ENCODE results near the gene AKAP9. TPM values are rescaled to one million over a fixed set of nuclear protein-coding genes. Genes with fewer than 3 reads are reported as not detected.
"Not testable (repeated sequence)": the region's sequence is repeated elsewhere in the genome, so short reads cannot be mapped to it uniquely, and the experiment has no call there.

Gene AKAP9
- total RNA-seq (ENCODE audit: unreplicated experiment), result 37.6 TPM
- long read RNA-seq, transcript AKAP9-205 (7 exons, 1,356 nt), result major isoform, 5 of 16 reads
- long read RNA-seq, partial matches to known transcripts, result 8 of 16 reads
- long read RNA-seq, other reads (novel, unspliced or antisense), result 3 of 16 reads

DNA sequence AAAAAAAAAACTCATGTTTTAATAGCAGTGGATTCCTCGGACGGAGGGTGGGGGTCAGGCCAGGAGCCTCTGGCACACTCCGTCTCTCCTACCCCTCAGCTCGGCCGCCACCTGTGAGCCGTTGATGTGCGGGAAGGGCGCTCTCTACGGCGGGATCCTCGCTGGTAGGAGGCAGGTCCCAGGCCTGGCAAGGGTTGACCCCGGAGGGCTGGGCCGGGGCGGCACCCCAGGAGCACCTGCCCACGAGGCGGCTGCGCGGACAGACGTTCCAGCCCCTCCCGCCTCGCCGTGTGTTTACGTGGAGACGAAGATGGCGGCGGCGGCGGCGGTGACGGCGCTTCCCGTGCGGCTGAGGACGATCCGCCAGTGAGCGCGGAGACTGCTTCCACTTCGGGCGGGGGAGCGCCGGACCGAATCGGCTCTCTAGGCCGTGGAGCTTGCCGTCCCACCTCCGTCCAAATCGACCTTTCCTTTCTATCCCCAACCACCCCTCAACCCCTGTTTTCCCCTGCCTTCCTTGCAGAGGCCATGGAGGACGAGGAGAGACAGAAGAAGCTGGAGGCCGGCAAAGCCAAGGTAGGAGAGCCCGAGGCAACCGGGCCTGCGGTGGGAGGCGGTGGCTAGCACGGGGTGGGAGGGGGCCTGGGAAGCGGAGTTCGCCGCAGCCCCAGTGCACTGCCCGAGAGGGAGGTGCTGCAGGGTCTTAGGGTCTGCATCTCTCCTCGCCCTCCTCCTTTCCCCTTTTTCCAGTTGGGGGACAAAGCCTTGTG is at the start of gene AKAP9:
Gene AKAP9, plus strand, starts transcription at position 291 of the 770 bp plus-strand sequence. Its CDS starts 238 bp downstream, at position 529.
- Mint-ChIP-seq H3K4me1 (ENCODE audit: unreplicated experiment) (peaks cover 15% of the 10 kb centered on the region), H3K4me3 (ENCODE audit: unreplicated experiment) (peak within 1 kb of the TSS; percentile 98), H3K9me3 (ENCODE audit: unreplicated experiment) (no peaks in the 10 kb centered on the region), H3K27me3 (ENCODE audit: unreplicated experiment) (peaks cover 10% of the 10 kb centered on the region), H3K36me3 (ENCODE audit: low read depth, unreplicated experiment) (no peaks in the 10 kb centered on the region), H3K27ac (ENCODE audit: unreplicated experiment) (peak within 1 kb of the TSS; percentile 97)
- TF ChIP-seq, protein P1, sequence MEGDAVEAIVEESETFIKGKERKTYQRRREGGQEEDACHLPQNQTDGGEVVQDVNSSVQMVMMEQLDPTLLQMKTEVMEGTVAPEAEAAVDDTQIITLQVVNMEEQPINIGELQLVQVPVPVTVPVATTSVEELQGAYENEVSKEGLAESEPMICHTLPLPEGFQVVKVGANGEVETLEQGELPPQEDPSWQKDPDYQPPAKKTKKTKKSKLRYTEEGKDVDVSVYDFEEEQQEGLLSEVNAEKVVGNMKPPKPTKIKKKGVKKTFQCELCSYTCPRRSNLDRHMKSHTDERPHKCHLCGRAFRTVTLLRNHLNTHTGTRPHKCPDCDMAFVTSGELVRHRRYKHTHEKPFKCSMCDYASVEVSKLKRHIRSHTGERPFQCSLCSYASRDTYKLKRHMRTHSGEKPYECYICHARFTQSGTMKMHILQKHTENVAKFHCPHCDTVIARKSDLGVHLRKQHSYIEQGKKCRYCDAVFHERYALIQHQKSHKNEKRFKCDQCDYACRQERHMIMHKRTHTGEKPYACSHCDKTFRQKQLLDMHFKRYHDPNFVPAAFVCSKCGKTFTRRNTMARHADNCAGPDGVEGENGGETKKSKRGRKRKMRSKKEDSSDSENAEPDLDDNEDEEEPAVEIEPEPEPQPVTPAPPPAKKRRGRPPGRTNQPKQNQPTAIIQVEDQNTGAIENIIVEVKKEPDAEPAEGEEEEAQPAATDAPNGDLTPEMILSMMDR (IDR thresholded peaks at IDR 0.05; ENCODE audit: unreplicated experiment), result no peak
- DNase-seq (ENCODE audit: low spot score), result peak; percentile 82

DNA sequence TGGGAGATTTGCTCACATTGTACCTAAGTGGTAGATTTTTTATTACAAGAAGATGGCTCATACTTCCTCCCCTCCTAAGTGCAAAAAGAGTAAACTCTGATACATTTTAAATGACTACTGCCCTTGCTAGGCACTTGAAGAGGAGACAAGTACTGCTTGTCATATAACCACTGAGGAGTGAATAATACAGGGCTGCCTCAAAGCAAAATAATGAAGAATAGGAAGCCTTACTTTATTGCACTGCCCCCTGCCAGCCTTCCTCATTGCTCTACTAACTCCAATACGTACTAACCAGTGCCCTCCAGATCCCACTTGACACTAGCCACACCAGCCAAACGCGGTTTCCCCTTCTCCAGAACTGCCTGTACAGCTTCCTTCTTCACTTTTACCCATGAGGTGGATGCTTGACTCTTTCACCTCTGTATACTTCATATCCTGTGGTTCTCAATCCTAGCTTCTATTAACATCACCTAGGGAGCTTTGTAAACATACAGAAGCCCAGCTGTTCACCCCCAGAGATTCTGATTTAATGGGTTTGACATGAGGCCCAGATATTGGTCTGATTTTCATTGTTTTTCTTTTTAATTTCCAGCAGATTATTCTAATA is 48.5 kb upstream of the AKAP9 start:
- DNase-seq (ENCODE audit: low spot score), result no peak
- no peak overlapping the region for H3K4me3 Mint-ChIP-seq (ENCODE audit: unreplicated experiment)
- H3K36me3 Mint-ChIP-seq (ENCODE audit: low read depth, unreplicated experiment), result no peaks in the 10 kb centered on the region
- no peaks in the 10 kb centered on the region for H3K4me1 Mint-ChIP-seq (ENCODE audit: unreplicated experiment)
- TF ChIP-seq, protein P1 (IDR thresholded peaks at IDR 0.05; ENCODE audit: unreplicated experiment), result no peak
- H3K27ac Mint-ChIP-seq (ENCODE audit: unreplicated experiment), result no peak overlapping the region
- peaks cover under 1% of the 10 kb centered on the region for H3K27me3 Mint-ChIP-seq (ENCODE audit: unreplicated experiment)
- peaks cover 5% of the 10 kb centered on the region for H3K9me3 Mint-ChIP-seq (ENCODE audit: unreplicated experiment)

DNA sequence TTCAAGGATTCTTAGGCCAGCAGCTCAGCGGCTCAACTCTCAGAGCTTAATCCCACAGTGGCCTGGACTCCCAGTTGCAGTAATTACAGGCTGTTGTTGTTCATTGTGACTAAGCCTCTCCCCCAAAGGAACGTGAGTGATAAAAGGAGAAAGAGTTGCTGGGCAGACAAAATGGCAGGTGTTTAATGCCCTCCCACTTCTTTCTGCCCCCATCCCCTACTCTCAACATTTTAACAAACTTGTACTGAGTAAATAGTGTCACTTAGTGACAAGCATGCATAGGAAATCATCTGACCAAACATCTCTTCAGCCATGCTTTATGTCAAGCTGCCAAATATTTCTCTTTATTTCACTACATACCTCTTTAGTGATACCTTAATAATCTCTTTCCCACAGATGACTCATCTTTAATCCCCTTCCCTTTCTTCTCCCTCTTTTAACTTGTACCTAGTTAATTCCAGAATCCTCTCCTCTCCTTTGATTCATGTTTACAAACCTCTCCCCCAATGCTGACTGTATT is 47.8 kb upstream of the AKAP9 start:
- Mint-ChIP-seq H3K9me3 (ENCODE audit: unreplicated experiment) (peaks cover 5% of the 10 kb centered on the region), H3K27me3 (ENCODE audit: unreplicated experiment) (no peaks in the 10 kb centered on the region), H3K4me3 (ENCODE audit: unreplicated experiment) (no peak overlapping the region), H3K36me3 (ENCODE audit: low read depth, unreplicated experiment) (no peaks in the 10 kb centered on the region), H3K4me1 (ENCODE audit: unreplicated experiment) (no peaks in the 10 kb centered on the region), H3K27ac (ENCODE audit: unreplicated experiment) (no peak overlapping the region)
- TF ChIP-seq, protein P1 (IDR thresholded peaks at IDR 0.05; ENCODE audit: unreplicated experiment), result no peak
- no peak for DNase-seq (ENCODE audit: low spot score)

DNA sequence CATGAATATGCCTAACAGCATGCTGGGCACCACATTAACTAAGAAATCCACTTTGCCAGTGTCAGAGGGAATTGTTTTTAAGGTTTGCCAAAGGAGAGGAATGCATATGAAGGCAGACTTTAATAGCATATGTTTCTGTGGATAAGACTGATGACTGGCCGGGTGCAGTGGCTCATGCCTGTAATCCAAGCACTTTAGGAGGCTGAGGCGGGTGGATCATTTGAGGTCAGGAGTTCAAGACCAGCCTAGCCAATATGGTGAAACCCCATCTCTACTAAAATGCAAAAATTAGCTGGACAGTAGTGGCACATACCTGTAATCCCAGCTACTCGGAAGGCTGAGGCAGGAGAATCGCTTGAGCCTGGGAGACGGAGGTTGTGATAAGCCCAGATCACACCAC is 47.0 kb upstream of the AKAP9 start:
- not testable (repeated sequence) for DNase-seq (ENCODE audit: low spot score); H3K9me3 Mint-ChIP-seq (ENCODE audit: unreplicated experiment); H3K27ac Mint-ChIP-seq (ENCODE audit: unreplicated experiment); H3K4me3 Mint-ChIP-seq (ENCODE audit: unreplicated experiment); H3K36me3 Mint-ChIP-seq (ENCODE audit: low read depth, unreplicated experiment); H3K4me1 Mint-ChIP-seq (ENCODE audit: unreplicated experiment); H3K27me3 Mint-ChIP-seq (ENCODE audit: unreplicated experiment)

DNA sequence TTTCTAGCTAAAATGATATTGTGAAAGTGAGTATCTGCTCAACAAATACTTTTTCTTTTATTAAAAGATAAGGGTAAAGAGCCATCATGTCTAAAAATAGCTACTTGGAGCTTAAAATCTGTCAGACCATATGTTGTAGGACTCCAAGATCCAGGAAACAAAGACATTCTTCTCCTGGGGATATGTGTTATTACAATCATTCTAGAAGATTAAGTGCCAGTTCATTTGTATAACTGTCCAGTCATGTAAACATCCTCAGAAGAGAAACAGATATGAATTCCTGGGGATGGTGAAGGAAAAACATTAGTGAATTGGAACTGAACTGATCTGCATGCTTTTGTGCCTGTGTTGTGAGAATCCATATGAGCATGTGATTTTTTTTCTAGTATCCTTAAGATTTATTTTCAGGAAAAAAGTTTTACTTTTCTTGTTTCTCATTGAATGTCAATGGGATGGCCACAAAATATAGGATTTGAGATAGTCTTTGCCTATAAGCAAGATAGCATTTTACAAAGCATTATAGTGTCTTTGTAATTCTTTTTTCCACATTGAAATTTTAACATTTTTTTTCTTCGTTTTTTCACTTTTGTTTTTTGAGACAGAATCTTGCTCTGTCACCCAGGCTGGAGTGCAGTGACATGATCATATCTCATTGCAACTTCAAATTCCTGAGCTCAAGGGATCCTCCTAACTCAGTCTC is 45.7 kb upstream of the AKAP9 start:
- Mint-ChIP-seq H3K36me3 (ENCODE audit: low read depth, unreplicated experiment) (no peaks in the 10 kb centered on the region), H3K27me3 (ENCODE audit: unreplicated experiment) (no peaks in the 10 kb centered on the region), H3K4me3 (ENCODE audit: unreplicated experiment) (no peak overlapping the region), H3K27ac (ENCODE audit: unreplicated experiment) (no peak overlapping the region), H3K4me1 (ENCODE audit: unreplicated experiment) (no peaks in the 10 kb centered on the region), H3K9me3 (ENCODE audit: unreplicated experiment) (no peaks in the 10 kb centered on the region)
- TF ChIP-seq, protein P1 (IDR thresholded peaks at IDR 0.05; ENCODE audit: unreplicated experiment), result no peak
- DNase-seq (ENCODE audit: low spot score), result no peak

Measured in endothelial cell (in vitro differentiated cells).